OCI-LY3 (cell line): ENCODE measurements around the gene PRDX3.

Experiments
- EZH2phosphoT487 ChIP-seq: fragments of 200-600 bp; shearing (Covaris generic); IDR thresholded peaks from 2 replicates; pipeline ENCODE4 v1.6.1; 2018; ENCODE audit warnings: antibody characterized with exemption, mixed run types, low read depth
- TF ChIP-seq, protein P1 (sequence below): fragments of 200-600, 300-600 bp; sonication (generic); IDR thresholded peaks from 2 replicates; pipeline ENCODE4 v1.5.1; 2014; ENCODE audit warnings: antibody characterized with exemption, low read length, low read depth

DNA sequence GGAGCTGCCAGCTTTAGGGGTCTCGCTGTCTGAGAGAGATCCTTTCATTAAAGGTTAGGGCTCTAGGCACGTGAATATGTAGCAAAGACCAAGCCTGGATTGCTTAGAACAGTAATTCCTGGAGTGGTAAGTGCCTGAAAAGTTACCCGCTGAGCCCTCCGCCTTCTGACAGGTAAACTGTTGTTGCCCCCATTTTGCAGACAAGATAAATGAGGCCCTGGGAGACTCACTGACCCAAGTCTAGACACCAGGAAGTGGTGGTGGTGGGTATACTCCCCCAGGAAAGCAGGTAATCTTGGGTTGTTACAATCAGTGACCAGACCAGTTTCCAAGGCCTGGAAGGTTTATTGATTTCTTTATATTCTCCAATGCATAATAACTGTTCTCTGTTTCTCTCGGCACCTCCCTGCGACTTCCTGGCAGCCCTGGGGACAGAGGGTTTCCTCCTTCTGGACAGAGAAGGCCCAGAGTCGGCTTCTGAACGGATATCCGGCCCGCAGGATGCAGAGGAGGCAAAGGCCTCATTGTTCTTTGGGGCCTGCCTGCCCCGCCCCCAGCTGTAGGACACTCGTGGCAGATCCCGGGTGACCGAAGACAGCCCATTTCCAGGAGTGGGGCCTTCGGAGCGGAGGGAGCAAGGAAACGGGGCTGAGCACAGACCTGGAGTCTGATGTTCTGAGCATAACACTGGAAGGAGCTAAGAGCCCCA is 27.4 kb upstream of the PRDX3 start:
- TF ChIP-seq, protein P1, sequence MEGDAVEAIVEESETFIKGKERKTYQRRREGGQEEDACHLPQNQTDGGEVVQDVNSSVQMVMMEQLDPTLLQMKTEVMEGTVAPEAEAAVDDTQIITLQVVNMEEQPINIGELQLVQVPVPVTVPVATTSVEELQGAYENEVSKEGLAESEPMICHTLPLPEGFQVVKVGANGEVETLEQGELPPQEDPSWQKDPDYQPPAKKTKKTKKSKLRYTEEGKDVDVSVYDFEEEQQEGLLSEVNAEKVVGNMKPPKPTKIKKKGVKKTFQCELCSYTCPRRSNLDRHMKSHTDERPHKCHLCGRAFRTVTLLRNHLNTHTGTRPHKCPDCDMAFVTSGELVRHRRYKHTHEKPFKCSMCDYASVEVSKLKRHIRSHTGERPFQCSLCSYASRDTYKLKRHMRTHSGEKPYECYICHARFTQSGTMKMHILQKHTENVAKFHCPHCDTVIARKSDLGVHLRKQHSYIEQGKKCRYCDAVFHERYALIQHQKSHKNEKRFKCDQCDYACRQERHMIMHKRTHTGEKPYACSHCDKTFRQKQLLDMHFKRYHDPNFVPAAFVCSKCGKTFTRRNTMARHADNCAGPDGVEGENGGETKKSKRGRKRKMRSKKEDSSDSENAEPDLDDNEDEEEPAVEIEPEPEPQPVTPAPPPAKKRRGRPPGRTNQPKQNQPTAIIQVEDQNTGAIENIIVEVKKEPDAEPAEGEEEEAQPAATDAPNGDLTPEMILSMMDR, result no peak
- TF ChIP-seq EZH2phosphoT487, result no peak
